Stomach (tissue), 4 donors: ENCODE data around the gene NUP42.

Experiments
- CTCF ChIP-seq, 7 experiments: fragments of 450-650 bp in 4 of 7; fragments of 200-600 bp in 3 of 7; sonication (generic) in 3 of 7; IDR thresholded peaks; one replicate each; pipeline ENCODE4 v1.5.1; 2016 to 2019; ENCODE audit warnings: antibody characterized with exemption in 7 of 7, control low read depth in 2 of 7, mild to moderate bottlenecking in 1 of 7
- POLR2A ChIP-seq, 4 donors: fragments of 450-650 bp; IDR thresholded peaks; one replicate each; pipeline ENCODE4 v1.6.1; 2016; ENCODE audit warnings: antibody characterized with exemption in 4 of 4, control low read depth in 2 of 4, mild to moderate bottlenecking in 1 of 4, moderate library complexity in 1 of 4

GRCh38 chr7:23136216-23136615, 45.6 kb upstream of the NUP42 start:
- TF ChIP-seq CTCF (IDR thresholded peaks at IDR 0.05) = no peak
- no peak for TF ChIP-seq POLR2A (IDR thresholded peaks at IDR 0.05)
